Measurements from ENCODE around the gene ADGRA1.

Gene ADGRA1

GRCh38 chr10:133116455-133116854 is 28.7 kb downstream of the ADGRA1 start:
- H3K9me3 ChIP-seq (ENCODE audit: control insufficient read depth, insufficient read depth, low read depth, low read length): no peaks in the 10 kb centered on the region
- H3K4me1 ChIP-seq (ENCODE audit: control insufficient read depth, insufficient read depth, low read length): no peaks in the 10 kb centered on the region
- no peak overlapping the region for H3K27ac ChIP-seq (ENCODE audit: extremely low read depth, low read depth, low read length)
- ChIA-PET CTCF (interaction anchor here (0.8 kb wide), 1 partner anchor 174 kb away, joined by 3 read pairs; the partner anchor contains the start of gene CFAP46), POLR2A (interaction anchor here (0.7 kb wide), 1 partner anchor 22 kb away, joined by 4 read pairs; no protein-coding TSS in a partner anchor)
- H3K36me3 ChIP-seq (ENCODE audit: control insufficient read depth in 2 of 2, insufficient read depth in 1 of 2, low read length in 2 of 2): no peaks in the 10 kb centered on the region
- H3K4me3 ChIP-seq (ENCODE audit: low read depth, low read length): no peak overlapping the region
- no peak for TF ChIP-seq ZNF555 (tag by site-specific recombination; conservative IDR thresholded peaks at IDR 0.05)
- no peak for TF ChIP-seq OSR2 (tag by site-specific recombination; IDR thresholded peaks at IDR 0.05)
- TF ChIP-seq ZNF132 (tag by site-specific recombination; IDR thresholded peaks at IDR 0.05; ENCODE audit: borderline replicate concordance): no peak
- no peak for TF ChIP-seq ZNF274 (IDR thresholded peaks at IDR 0.05; ENCODE audit: low read length)
- TF ChIP-seq ZNF274 (tag by site-specific recombination; IDR thresholded peaks at IDR 0.05; ENCODE audit: borderline replicate concordance): no peak
- no peak for TF ChIP-seq REST (tag by site-specific recombination; IDR thresholded peaks at IDR 0.05)
- no peak for TF ChIP-seq ZNF837 (tag by site-specific recombination; IDR thresholded peaks at IDR 0.05)
- TF ChIP-seq ZNF239 (tag by site-specific recombination; IDR thresholded peaks at IDR 0.05): no peak
- TF ChIP-seq, protein P1, sequence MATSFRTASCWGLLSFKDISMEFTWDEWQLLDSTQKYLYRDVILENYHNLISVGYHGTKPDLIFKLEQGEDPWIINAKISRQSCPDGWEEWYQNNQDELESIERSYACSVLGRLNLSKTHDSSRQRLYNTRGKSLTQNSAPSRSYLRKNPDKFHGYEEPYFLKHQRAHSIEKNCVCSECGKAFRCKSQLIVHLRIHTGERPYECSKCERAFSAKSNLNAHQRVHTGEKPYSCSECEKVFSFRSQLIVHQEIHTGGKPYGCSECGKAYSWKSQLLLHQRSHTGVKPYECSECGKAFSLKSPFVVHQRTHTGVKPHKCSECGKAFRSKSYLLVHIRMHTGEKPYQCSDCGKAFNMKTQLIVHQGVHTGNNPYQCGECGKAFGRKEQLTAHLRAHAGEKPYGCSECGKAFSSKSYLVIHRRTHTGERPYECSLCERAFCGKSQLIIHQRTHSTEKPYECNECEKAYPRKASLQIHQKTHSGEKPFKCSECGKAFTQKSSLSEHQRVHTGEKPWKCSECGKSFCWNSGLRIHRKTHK (tag by site-specific recombination; IDR thresholded peaks at IDR 0.05): no peak
- TF ChIP-seq ZFP3 (tag by site-specific recombination; IDR thresholded peaks at IDR 0.05; ENCODE audit: low read depth): no peak
- TF ChIP-seq ZNF2 (tag by site-specific recombination; IDR thresholded peaks at IDR 0.05): no peak
- TF ChIP-seq ZNF404 (tag by site-specific recombination; IDR thresholded peaks at IDR 0.05): no peak
- TF ChIP-seq ZNF747 (tag by site-specific recombination; IDR thresholded peaks at IDR 0.05): no peak
- TF ChIP-seq ZBTB8A (tag by site-specific recombination; IDR thresholded peaks at IDR 0.05): no peak
- no peak for TF ChIP-seq ZNF391 (tag by site-specific recombination; IDR thresholded peaks at IDR 0.05; ENCODE audit: borderline replicate concordance, low read depth)
- TF ChIP-seq KLF7 (tag by site-specific recombination; IDR thresholded peaks at IDR 0.05; ENCODE audit: borderline replicate concordance): no peak
- TF ChIP-seq ZNF416 (tag by site-specific recombination; IDR thresholded peaks at IDR 0.05): no peak
- no peak for TF ChIP-seq ZNF548 (tag by site-specific recombination; IDR thresholded peaks at IDR 0.05)
- no peak for TF ChIP-seq ZNF202 (tag by site-specific recombination; IDR thresholded peaks at IDR 0.05; ENCODE audit: borderline replicate concordance)
- TF ChIP-seq ZNF302 (tag by site-specific recombination; IDR thresholded peaks at IDR 0.05; ENCODE audit: low read depth): no peak

DNA sequence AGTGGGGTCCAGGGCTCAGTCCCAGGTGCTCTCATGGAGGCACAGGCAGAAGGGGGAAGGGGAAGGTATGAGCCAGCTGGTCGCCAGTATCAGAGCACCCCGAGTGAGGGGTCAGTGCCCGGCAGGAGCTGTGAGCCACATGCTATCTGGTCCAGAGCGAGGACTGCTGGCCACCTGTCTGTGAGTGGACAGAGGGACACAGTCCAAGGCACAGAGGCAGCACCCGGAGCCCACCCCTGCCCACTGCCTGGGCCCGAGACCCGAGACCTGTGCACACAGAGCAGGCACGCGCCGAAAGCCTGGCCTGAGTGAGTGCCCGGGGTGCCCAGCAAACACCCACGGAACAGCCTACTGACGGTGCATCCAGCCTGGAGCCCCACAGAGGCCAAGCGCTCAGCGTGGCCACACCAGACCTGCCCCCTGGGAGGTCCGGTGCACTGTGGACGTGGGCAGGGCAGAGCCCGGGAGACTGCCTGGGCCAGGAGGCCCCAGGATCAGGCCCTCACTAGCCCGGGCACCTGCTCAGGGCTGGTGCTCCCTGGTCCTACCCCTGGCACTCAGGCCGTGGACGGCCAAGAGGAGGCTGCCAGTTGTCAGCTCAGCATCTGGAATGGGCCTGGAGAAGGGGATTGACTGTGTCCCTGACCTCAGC is 29.4 kb downstream of the ADGRA1 start:
- POLR2A ChIA-PET: no interaction called here
- Histone ChIP-seq H3K4me1 (ENCODE audit: control insufficient read depth, insufficient read depth, low read length) (no peaks in the 10 kb centered on the region), H3K4me3 (ENCODE audit: low read depth, low read length) (no peak overlapping the region), H3K36me3 (ENCODE audit: control insufficient read depth in 2 of 2, insufficient read depth in 1 of 2, low read length in 2 of 2) (no peaks in the 10 kb centered on the region), H3K27ac (ENCODE audit: extremely low read depth, low read depth, low read length) (no peak overlapping the region), H3K9me3 (ENCODE audit: control insufficient read depth, insufficient read depth, low read depth, low read length) (no peaks in the 10 kb centered on the region)
- CTCF ChIA-PET: interaction anchor here (0.8 to 1.0 kb wide), 3 partner anchors 26 to 177 kb away, joined by 3 to 4 read pairs (median 3); partner anchors contain the start of gene CFAP46
- TF ChIP-seq KLF1 (tag by site-specific recombination; IDR thresholded peaks at IDR 0.05) (no peak), ZNF529 (tag by site-specific recombination; IDR thresholded peaks at IDR 0.05; ENCODE audit: insufficient replicate concordance) (no peak), BCL11B (tag by site-specific recombination; IDR thresholded peaks at IDR 0.05; ENCODE audit: low read depth) (no peak)
- TF ChIP-seq, protein P2, sequence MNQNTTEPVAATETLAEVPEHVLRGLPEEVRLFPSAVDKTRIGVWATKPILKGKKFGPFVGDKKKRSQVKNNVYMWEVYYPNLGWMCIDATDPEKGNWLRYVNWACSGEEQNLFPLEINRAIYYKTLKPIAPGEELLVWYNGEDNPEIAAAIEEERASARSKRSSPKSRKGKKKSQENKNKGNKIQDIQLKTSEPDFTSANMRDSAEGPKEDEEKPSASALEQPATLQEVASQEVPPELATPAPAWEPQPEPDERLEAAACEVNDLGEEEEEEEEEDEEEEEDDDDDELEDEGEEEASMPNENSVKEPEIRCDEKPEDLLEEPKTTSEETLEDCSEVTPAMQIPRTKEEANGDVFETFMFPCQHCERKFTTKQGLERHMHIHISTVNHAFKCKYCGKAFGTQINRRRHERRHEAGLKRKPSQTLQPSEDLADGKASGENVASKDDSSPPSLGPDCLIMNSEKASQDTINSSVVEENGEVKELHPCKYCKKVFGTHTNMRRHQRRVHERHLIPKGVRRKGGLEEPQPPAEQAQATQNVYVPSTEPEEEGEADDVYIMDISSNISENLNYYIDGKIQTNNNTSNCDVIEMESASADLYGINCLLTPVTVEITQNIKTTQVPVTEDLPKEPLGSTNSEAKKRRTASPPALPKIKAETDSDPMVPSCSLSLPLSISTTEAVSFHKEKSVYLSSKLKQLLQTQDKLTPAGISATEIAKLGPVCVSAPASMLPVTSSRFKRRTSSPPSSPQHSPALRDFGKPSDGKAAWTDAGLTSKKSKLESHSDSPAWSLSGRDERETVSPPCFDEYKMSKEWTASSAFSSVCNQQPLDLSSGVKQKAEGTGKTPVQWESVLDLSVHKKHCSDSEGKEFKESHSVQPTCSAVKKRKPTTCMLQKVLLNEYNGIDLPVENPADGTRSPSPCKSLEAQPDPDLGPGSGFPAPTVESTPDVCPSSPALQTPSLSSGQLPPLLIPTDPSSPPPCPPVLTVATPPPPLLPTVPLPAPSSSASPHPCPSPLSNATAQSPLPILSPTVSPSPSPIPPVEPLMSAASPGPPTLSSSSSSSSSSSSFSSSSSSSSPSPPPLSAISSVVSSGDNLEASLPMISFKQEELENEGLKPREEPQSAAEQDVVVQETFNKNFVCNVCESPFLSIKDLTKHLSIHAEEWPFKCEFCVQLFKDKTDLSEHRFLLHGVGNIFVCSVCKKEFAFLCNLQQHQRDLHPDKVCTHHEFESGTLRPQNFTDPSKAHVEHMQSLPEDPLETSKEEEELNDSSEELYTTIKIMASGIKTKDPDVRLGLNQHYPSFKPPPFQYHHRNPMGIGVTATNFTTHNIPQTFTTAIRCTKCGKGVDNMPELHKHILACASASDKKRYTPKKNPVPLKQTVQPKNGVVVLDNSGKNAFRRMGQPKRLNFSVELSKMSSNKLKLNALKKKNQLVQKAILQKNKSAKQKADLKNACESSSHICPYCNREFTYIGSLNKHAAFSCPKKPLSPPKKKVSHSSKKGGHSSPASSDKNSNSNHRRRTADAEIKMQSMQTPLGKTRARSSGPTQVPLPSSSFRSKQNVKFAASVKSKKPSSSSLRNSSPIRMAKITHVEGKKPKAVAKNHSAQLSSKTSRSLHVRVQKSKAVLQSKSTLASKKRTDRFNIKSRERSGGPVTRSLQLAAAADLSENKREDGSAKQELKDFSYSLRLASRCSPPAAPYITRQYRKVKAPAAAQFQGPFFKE (tag by site-specific recombination; IDR thresholded peaks at IDR 0.05; ENCODE audit: borderline replicate concordance): no peak
